Vagina (tissue), 2 donors: ENCODE measurements around the gene EFCC1.

ENCODE experiments used
- CTCF ChIP-seq, 3 experiments: fragments of 450-650 bp in 2 of 3; fragments of 200-600 bp in 1 of 3; sonication (generic) in 1 of 3; IDR thresholded peaks; one replicate each; pipeline ENCODE4 v1.5.1; 2017 to 2019; ENCODE audit warnings: antibody characterized with exemption in 3 of 3, mild to moderate bottlenecking in 2 of 3, moderate library complexity in 2 of 3
- POLR2AphosphoS5 ChIP-seq, 2 donors: sonication (generic); formaldehyde crosslinking; IDR thresholded peaks; one replicate each; pipeline ENCODE4 v1.9.0; 2017; ENCODE audit warnings: antibody characterized with exemption in 2 of 2, mild to moderate bottlenecking in 2 of 2, low read depth in 1 of 2; ENCODE audit not compliant: insufficient read depth in 1 of 2

GRCh38 chr3:128965818-128966217, 35.3 kb upstream of the EFCC1 start:
- TF ChIP-seq CTCF (IDR thresholded peaks at IDR 0.05) (no peak), POLR2AphosphoS5 (IDR thresholded peaks at IDR 0.05; ENCODE audit: insufficient read depth in 1 of 2, low read depth in 1 of 2) (peak in 1 of 2 donors; percentile 44)
